ENCODE measurements around the gene UBE2Z. TPM values are rescaled to one million over a fixed set of nuclear protein-coding genes. Genes with fewer than 3 reads are reported as not detected.

The UBE2Z gene
- total and polyA plus RNA-seq, 2 of the 13 experiments (the other 11 are each of a cell fraction or from before 2014, with no cell fraction given) = 63.2 to 122 TPM

GRCh38 chr17:48944515-48945260 is 36.5 kb downstream of the UBE2Z start, which contains the start of gene SNF8 (continued):
- TF ChIP-seq PRDM4 (CRISPR knock-in tag; IDR thresholded peaks at IDR 0.05; ENCODE audit: borderline replicate concordance) = no peak
- TF ChIP-seq ZSCAN12 (CRISPR knock-in tag; IDR thresholded peaks at IDR 0.05) = peak; percentile 71; the same call in 1 of the 2 replicates
- TF ChIP-seq NFAT5 (CRISPR knock-in tag; IDR thresholded peaks at IDR 0.05) = peak; percentile 91
- peak; percentile 100 for TF ChIP-seq PHF20 (CRISPR knock-in tag; IDR thresholded peaks at IDR 0.05)
- TF ChIP-seq RAD51 (IDR thresholded peaks at IDR 0.05; ENCODE audit: borderline replicate concordance) = no peak
- peak; percentile 82 for TF ChIP-seq HINFP (CRISPR knock-in tag; IDR thresholded peaks at IDR 0.05; ENCODE audit: low read depth)
- no peak for TF ChIP-seq DPF2 (CRISPR knock-in tag; IDR thresholded peaks at IDR 0.05; ENCODE audit: borderline replicate concordance, low read depth)
- peak; percentile 81; the same call in 1 of the 2 replicates for TF ChIP-seq ZNF337 (CRISPR knock-in tag; IDR thresholded peaks at IDR 0.05; ENCODE audit: borderline replicate concordance, low read depth)
- TF ChIP-seq KLF15 (CRISPR knock-in tag; IDR thresholded peaks at IDR 0.05; ENCODE audit: borderline replicate concordance) = peak; percentile 85
- TF ChIP-seq ZNF605 (CRISPR knock-in tag; IDR thresholded peaks at IDR 0.05) = no peak
- peak; percentile 95 for TF ChIP-seq ZNF891 (CRISPR knock-in tag; IDR thresholded peaks at IDR 0.05)
- peak; percentile 35; the same call in 1 of the 2 replicates for TF ChIP-seq CTCF (CRISPR knock-in tag; IDR thresholded peaks at IDR 0.05)
- peak; percentile 81; the same call in 1 of the 2 replicates for TF ChIP-seq ZBTB8A (CRISPR knock-in tag; IDR thresholded peaks at IDR 0.05; ENCODE audit: borderline replicate concordance, low read depth)
- TF ChIP-seq SIN3B (IDR thresholded peaks at IDR 0.05; ENCODE audit: low read length) = peak; percentile 86; the same call in 1 of the 2 replicates
- TF ChIP-seq ZNF501 (CRISPR knock-in tag; IDR thresholded peaks at IDR 0.05) = peak; percentile 77
- TF ChIP-seq MTA1 (CRISPR knock-in tag; IDR thresholded peaks at IDR 0.05; ENCODE audit: borderline replicate concordance) = peak; percentile 92
- 0 out of 2 replicates have a peak, but pooled peaks have one; percentile 43 for TF ChIP-seq GATA4 (IDR thresholded peaks at IDR 0.05; ENCODE audit: borderline replicate concordance, low read depth)

All from HepG2 (cell line).